Measurements from ENCODE around the gene FBXL13.
"Not testable (repeated sequence)": the region's sequence is repeated elsewhere in the genome, so short reads cannot be mapped to it uniquely, and the experiment has no call there.

The FBXL13 gene

DNA sequence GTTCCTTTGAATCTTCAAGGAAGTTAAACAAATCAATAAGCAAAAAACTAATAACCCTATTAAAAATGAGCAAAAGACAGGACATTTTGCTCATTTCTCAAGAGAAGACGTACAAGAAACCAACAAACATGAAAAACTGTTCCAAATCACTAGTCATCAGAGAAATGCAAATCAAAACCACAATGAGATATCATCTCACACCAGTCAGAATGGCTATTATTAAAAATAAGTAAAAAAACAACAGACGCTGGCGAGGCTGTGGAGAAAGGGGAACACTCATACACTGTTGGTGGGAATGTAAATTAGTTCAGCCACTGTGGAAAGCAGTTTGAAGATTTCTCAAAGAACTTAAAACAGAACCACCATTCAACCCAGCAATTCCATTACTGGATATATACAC, 304.1 kb downstream of the FBXL13 start:
- H3K4me3 ChIP-seq (ENCODE audit: low read length); DNase-seq (ENCODE audit: low read depth): not testable (repeated sequence)

DNA sequence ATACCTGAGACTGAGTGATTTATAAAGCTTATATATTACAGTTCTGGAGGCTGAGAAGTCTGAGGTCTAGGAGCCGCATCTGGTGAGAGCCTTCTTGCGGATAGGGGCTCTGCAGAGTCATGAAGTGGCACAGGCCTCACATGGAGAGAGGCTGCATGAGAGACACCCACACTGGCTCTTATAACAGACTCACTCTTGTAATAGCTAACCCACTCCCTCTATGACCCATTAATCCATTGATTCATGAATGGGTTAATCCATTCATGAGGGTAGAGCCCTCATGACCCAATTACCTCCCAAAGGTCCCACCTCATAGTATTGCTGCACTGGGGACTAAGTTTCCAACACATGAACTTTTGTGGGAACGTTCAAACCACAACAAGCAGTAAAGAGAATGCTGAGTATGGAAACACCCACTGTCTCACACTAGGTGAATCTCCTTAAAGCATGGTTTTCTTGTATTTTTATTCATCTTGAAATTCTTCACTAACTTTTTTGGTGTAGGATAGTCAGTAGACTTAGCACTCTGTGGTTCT, 304.9 kb downstream of the FBXL13 start:
- H3K4me3 ChIP-seq (ENCODE audit: low read length); DNase-seq (ENCODE audit: low read depth): not testable (repeated sequence)

DNA sequence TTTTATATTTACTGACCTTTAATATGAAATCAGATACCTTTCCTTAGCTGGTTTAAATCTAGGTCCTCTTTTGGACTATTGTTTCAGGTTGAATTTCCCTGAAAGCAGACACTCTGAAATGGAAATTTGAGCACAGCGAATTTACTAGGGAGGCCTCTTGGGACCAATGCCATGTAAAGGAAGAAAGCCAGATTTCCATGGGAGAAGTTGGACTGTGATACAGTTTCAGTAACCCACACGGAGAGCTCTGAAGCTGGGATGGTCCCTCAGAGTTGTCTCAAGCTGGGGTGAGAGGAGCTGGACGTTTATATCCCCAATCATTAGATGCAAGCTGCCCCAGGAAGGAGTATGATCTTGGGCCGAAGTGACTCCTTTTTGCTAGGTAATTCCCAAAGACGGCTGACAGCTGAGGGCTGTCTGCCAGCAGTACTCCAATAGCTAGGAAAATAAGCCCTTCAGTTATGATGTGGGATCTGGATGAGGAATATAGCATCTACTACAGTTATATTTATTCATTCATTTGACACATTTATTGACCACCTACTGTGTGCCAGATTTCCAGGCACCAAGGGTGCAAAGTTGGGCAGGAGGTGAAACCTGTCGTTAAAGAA, 311.2 kb downstream of the FBXL13 start:
- not testable (repeated sequence) for DNase-seq (ENCODE audit: low read depth); H3K4me3 ChIP-seq (ENCODE audit: low read length)

All from retinal pigment epithelial cell (primary cell).